PC-9 (cell line): ENCODE data around the gene IL3RA. TPM values are rescaled to one million over a fixed set of nuclear protein-coding genes. Genes with fewer than 3 reads are reported as not detected.

Experiments
- BruUV-seq: library from RNA; stranded (reverse); fragments of 400-500 nt; replicated peaks from 2 replicates; lab custom pipeline; 2021; lab: Mats Ljungman, UMichigan
- CTCF ChIA-PET: fragments of 300-600 bp; sonication (Branson Sonifier 250); formaldehyde crosslinking; loops from one replicate; lab custom pipeline; 2022; ENCODE audit warnings: antibody characterized with exemption; lab: Charles Lee
- POLR2A ChIA-PET: fragments of 300-600 bp; sonication (Branson Sonifier 250); formaldehyde crosslinking; loops from one replicate; lab custom pipeline; 2022; ENCODE audit warnings: antibody characterized with exemption; ENCODE audit not compliant: unreplicated experiment; lab: Charles Lee
- DNase-seq, 2 experiments: peaks; one replicate each; pipeline versions ENCODE4 v3.0.0 to v3.0.0-alpha.2; 2015 to 2022; ENCODE audit warnings: mixed read lengths in 1 of 2
- H2AFZ ChIP-seq: fragments of 200-600 bp; sonication (generic); 2 replicates; pipeline ENCODE4 v1.8.1; 2017; ENCODE audit warnings: antibody characterized with exemption
- H3F3A ChIP-seq: fragments of 200-600 bp; sonication (generic); 2 replicates; pipeline ENCODE4 v1.8.1; 2017; ENCODE audit warnings: antibody characterized with exemption, mild to moderate bottlenecking, low read depth; ENCODE audit not compliant: insufficient read depth
- H3K27ac ChIP-seq: fragments of 200-600 bp; sonication (generic); 2 replicates; pipeline ENCODE4 v1.6.1; 2016; ENCODE audit warnings: mixed run types
- H3K27me3 ChIP-seq: fragments of 200-600 bp; sonication (generic); 2 replicates; pipeline ENCODE4 v1.6.1; 2016; ENCODE audit warnings: low read depth, mixed run types; ENCODE audit not compliant: insufficient read depth
- H3K36me3 ChIP-seq: fragments of 200-600 bp; sonication (generic); 2 replicates; pipeline ENCODE4 v1.6.1; 2016; ENCODE audit warnings: low read depth, mixed run types
- H3K4me1 ChIP-seq: fragments of 200-600 bp; sonication (generic); replicated peaks from 2 replicates; pipeline ENCODE4 v1.6.1; 2016; ENCODE audit warnings: mixed run types; ENCODE audit not compliant: insufficient read depth
- H3K4me2 ChIP-seq: fragments of 200-600 bp; sonication (generic); 2 replicates; pipeline ENCODE4 v1.6.1; 2017; ENCODE audit warnings: mixed run types
- H3K4me3 ChIP-seq: fragments of 200-600 bp; sonication (generic); 2 replicates; pipeline ENCODE4 v1.6.1; 2016; ENCODE audit warnings: mixed run types
- H3K79me2 ChIP-seq: fragments of 200-600 bp; sonication (generic); 2 replicates; pipeline ENCODE4 v1.6.1; 2017; ENCODE audit warnings: low read depth, mixed run types
- H3K9me2 ChIP-seq: fragments of 200-600 bp; sonication (generic); 2 replicates; pipeline ENCODE4 v1.8.1; 2017; ENCODE audit warnings: mild to moderate bottlenecking; ENCODE audit not compliant: insufficient read depth
- H3K9me3 ChIP-seq: fragments of 200-600 bp; sonication (generic); 2 replicates; pipeline ENCODE4 v1.8.1; 2016; ENCODE audit warnings: low read depth; ENCODE audit not compliant: insufficient read depth
- H4K20me1 ChIP-seq: fragments of 200-600 bp; sonication (generic); 2 replicates; pipeline ENCODE4 v1.8.1; 2017; ENCODE audit not compliant: insufficient read depth
- EZH2 ChIP-seq: fragments of 200-600 bp; sonication (generic); IDR thresholded peaks from 2 replicates; pipeline ENCODE4 v1.8.0; 2017; ENCODE audit warnings: antibody characterized with exemption, low read depth
- intact Hi-C: fragments of 100-400 bp; cut with micrococcal nuclease; formaldehyde crosslinking; loops from one replicate; pipeline ENCODE4 v1.10.0; 2022; ENCODE audit not compliant: unreplicated experiment
- microRNA-seq: library from miRNA; unstranded; fragments of <30 nt; microRNA quantifications from one replicate; pipeline ENCODE4 v1.2.0, GENCODE V29; 2021; ENCODE audit warnings: borderline number of aligned reads, borderline replicate concordance
- total RNA-seq: library from RNA; stranded (reverse); gene quantifications from 2 replicates; pipeline ENCODE4 v1.2.3, GENCODE V29; 2021
- TF ChIP-seq, protein P1 (sequence below): fragments of 200-600 bp; sonication (generic); conservative IDR thresholded peaks from 2 replicates; pipeline ENCODE4 v1.6.1; 2017; ENCODE audit warnings: mixed run types, antibody characterized with exemption, mild to moderate bottlenecking, moderate library complexity

IL3RA gene
- total RNA-seq, 1 experiment from 2014 or later: not detected

DNA sequence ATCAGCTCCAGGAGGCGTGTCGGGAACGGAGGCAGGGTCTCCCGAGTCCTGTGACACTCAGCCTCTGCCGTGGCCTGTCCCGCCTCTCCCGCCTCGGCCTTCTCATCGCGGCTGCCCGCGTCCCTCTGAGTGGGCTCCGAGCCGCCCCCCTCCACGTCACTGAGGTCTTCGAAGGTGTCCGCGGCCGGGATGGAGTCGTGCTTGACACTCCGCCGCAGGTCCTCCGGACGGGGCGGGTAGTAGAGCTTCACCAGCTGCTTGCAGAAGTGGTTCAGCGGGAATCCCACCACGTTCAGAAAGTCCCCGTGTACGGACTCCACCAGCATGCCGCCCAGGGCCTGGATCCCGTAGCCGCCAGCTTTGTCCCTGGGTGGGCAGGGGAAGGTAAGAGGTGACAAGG is 91.2 kb downstream of the IL3RA start:
- CTCF ChIA-PET: no interaction called here
- Histone ChIP-seq H3K27me3 (no peaks in the 10 kb centered on the region), H3K27ac (no peak overlapping the region), H3K4me2 (no peak overlapping the region), H3K9me3 (0 out of 2 replicates have a peak, but pooled peaks cover 3% of the 10 kb centered on the region), H3F3A (no peaks in the 10 kb centered on the region), H4K20me1 (no peaks in the 10 kb centered on the region), H3K9me2 (no peaks in the 10 kb centered on the region), H2AFZ (no peak overlapping the region), H3K4me1 (no peaks in the 10 kb centered on the region), H3K4me3 (no peak overlapping the region), H3K79me2 (no peaks in the 10 kb centered on the region), H3K36me3 (0 out of 2 replicates have a peak, but pooled peaks cover 3% of the 10 kb centered on the region)
- DNase-seq: no peak
- POLR2A ChIA-PET: no interaction called here
- BruUV-seq: no TSS peak
- intact Hi-C loops: no loop called here
- no peak for TF ChIP-seq EZH2
- TF ChIP-seq, protein P1, sequence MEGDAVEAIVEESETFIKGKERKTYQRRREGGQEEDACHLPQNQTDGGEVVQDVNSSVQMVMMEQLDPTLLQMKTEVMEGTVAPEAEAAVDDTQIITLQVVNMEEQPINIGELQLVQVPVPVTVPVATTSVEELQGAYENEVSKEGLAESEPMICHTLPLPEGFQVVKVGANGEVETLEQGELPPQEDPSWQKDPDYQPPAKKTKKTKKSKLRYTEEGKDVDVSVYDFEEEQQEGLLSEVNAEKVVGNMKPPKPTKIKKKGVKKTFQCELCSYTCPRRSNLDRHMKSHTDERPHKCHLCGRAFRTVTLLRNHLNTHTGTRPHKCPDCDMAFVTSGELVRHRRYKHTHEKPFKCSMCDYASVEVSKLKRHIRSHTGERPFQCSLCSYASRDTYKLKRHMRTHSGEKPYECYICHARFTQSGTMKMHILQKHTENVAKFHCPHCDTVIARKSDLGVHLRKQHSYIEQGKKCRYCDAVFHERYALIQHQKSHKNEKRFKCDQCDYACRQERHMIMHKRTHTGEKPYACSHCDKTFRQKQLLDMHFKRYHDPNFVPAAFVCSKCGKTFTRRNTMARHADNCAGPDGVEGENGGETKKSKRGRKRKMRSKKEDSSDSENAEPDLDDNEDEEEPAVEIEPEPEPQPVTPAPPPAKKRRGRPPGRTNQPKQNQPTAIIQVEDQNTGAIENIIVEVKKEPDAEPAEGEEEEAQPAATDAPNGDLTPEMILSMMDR: no peak

DNA sequence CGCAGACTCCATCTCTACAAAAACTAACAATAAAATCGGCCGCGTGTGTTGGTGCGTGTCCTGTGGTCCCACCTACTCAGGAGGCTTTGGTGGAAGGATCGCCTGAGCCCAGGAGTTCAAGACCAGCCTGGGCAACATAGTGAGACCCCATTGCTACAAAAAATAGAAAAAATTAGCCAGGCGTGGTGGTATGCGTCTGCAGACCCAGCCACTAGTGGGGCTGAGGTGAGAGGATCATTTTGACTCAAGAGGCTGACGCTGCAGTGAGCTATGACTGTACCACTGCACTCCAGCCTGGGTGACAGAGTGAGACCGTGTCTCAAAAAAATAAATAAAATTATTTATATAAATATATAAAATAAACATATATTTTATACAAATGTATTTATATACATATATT is 93.9 kb downstream of the IL3RA start:
- no peak overlapping the region for H3K4me3 ChIP-seq
- H3K9me3 ChIP-seq: no peaks in the 10 kb centered on the region
- no peaks in the 10 kb centered on the region for H3K27me3 ChIP-seq
- H3K9me2 ChIP-seq: no peaks in the 10 kb centered on the region
- ChIA-PET POLR2A (no interaction called here), CTCF (no interaction called here)
- H3K79me2 ChIP-seq: no peaks in the 10 kb centered on the region
- no peak overlapping the region for H2AFZ ChIP-seq
- H3F3A ChIP-seq: no peaks in the 10 kb centered on the region
- intact Hi-C loops: no loop called here
- no peaks in the 10 kb centered on the region for H4K20me1 ChIP-seq
- 0 out of 2 replicates have a peak, but pooled peaks cover 3% of the 10 kb centered on the region for H3K36me3 ChIP-seq
- H3K27ac ChIP-seq: no peak overlapping the region
- no peak for DNase-seq
- no peaks in the 10 kb centered on the region for H3K4me1 ChIP-seq
- TF ChIP-seq EZH2: no peak
- TF ChIP-seq, protein P1: no peak
- H3K4me2 ChIP-seq: no peak overlapping the region
- no TSS peak for BruUV-seq

Small RNA genes lying within 50 kb of the gene (microRNA-seq; reads per million reads assigned to microRNA genes)
- not detected for gene MIR3690

Other genes starting within 250 kb of the IL3RA start
- 0.76 and 0.78 TPM in 2 replicates for gene CRLF2, start 124.1 kb upstream of the IL3RA start, total RNA-seq
- 22.4 TPM in 2 replicates for gene CSF2RA, start 68.0 kb upstream of the IL3RA start, total RNA-seq
- 178 and 212 TPM in 2 replicates for gene SLC25A6, start 55.3 kb downstream of the IL3RA start, total RNA-seq
- 42.7 and 55.4 TPM in 2 replicates for gene ASMTL, start 116.1 kb downstream of the IL3RA start, total RNA-seq
- gene P2RY8, start 200.4 kb downstream of the IL3RA start, total RNA-seq: not detected in 2 replicates